Ishikawa (cell line): ENCODE results near the gene CMTM5.

Source experiments
- CEBPB ChIP-seq: IDR thresholded peaks from 2 replicates; pipeline ENCODE4 v1.6.1; 2012
- EP300 ChIP-seq: IDR thresholded peaks from 2 replicates; pipeline ENCODE4 v1.6.1; 2012; ENCODE audit warnings: borderline replicate concordance
- MAX ChIP-seq: IDR thresholded peaks from 2 replicates; pipeline ENCODE4 v1.6.1; 2012
- NFIC ChIP-seq: IDR thresholded peaks from 2 replicates; pipeline ENCODE4 v1.6.1; 2012
- RAD21 ChIP-seq: IDR thresholded peaks from 2 replicates; pipeline ENCODE4 v1.6.1; 2012; ENCODE audit warnings: low read depth
- REST ChIP-seq: IDR thresholded peaks from 2 replicates; pipeline ENCODE4 v1.6.1; 2012; ENCODE audit warnings: low read depth, mild to moderate bottlenecking
- TAF1 ChIP-seq: IDR thresholded peaks from 2 replicates; pipeline ENCODE4 v1.6.1; 2012; ENCODE audit warnings: low read depth, mild to moderate bottlenecking
- TCF12 ChIP-seq: IDR thresholded peaks from 2 replicates; pipeline ENCODE4 v1.6.1; 2012; ENCODE audit warnings: low read depth
- TEAD4 ChIP-seq: IDR thresholded peaks from 2 replicates; pipeline ENCODE4 v1.6.1; 2012
- USF1 ChIP-seq: IDR thresholded peaks from 2 replicates; pipeline ENCODE4 v1.6.1; 2012
- YY1 ChIP-seq: IDR thresholded peaks from 2 replicates; pipeline ENCODE4 v1.6.1; 2012; ENCODE audit warnings: low read depth

- TF ChIP-seq TCF12 (no peak), CEBPB (no peak), TAF1 (no peak), EP300 (no peak), MAX (no peak), YY1 (no peak), RAD21 (no peak), NFIC (no peak), TEAD4 (no peak), REST (no peak), USF1 (no peak)
These were observed 1.0 kb downstream of the CMTM5 start for GRCh38 chr14:23377573-23378563.
